Chondrocyte (in vitro differentiated cells): ENCODE data around the gene SEC16A. TPM values are rescaled to one million over a fixed set of nuclear protein-coding genes. Genes with fewer than 3 reads are reported as not detected.

Experiments
- microRNA-seq: library from miRNA; unstranded; fragments of <30 nt; microRNA quantifications from one replicate; pipeline ENCODE4 v1.2.0, GENCODE V29; 2020; ENCODE audit warnings: borderline number of aligned reads
- total RNA-seq: library from RNA; stranded (reverse); gene quantifications from 3 replicates; pipeline ENCODE4 v1.2.1, GENCODE V29; 2021

Gene SEC16A
- total RNA-seq, 1 donor from 2014 or later: 91.7 TPM

Small RNA genes within 50 kb of the gene (microRNA-seq; reads per million reads assigned to microRNA genes)
- gene MIR4673: not detected

Other genes with a start within 250 kb of the SEC16A start
- 14.3 to 17.1 TPM (median 15.3 TPM) in 3 replicates for gene QSOX2, start 237.2 kb downstream of the SEC16A start, total RNA-seq
- gene CCDC187, start 178.9 kb downstream of the SEC16A start, total RNA-seq: not detected in 3 replicates
- gene GPSM1, start 155.5 kb downstream of the SEC16A start, total RNA-seq: 25.3 to 43.5 TPM (median 40.0 TPM) in 3 replicates
- gene DNLZ, start 119.3 kb downstream of the SEC16A start, total RNA-seq: 16.4 to 19.9 TPM (median 17.7 TPM) in 3 replicates
- 0.22 to 2.4 TPM (median 1.9 TPM) in 3 replicates for gene CARD9, start 109.4 kb downstream of the SEC16A start, total RNA-seq
- gene SNAPC4, start 82.9 kb downstream of the SEC16A start, total RNA-seq: 7.6 to 8.4 TPM (median 7.9 TPM) in 3 replicates
- 49.6 to 52.9 TPM (median 52.5 TPM) in 3 replicates for gene ENTR1, start 72.4 kb downstream of the SEC16A start, total RNA-seq
- gene PMPCA, start 72.4 kb downstream of the SEC16A start, total RNA-seq: 42.5 to 64.8 TPM (median 43.9 TPM) in 3 replicates
- gene INPP5E, start 43.2 kb downstream of the SEC16A start, total RNA-seq: 12.9 to 14.1 TPM (median 13.2 TPM) in 3 replicates
- gene NOTCH1, start 63.0 kb upstream of the SEC16A start, total RNA-seq: 11.6 to 28.7 TPM (median 27.5 TPM) in 3 replicates
- gene EGFL7, start 179.9 kb upstream of the SEC16A start, total RNA-seq: 5.4 to 7.8 TPM (median 7.0 TPM) in 3 replicates
- 23.4 to 39.8 TPM (median 39.1 TPM) in 3 replicates for gene AGPAT2, start 204.4 kb upstream of the SEC16A start, total RNA-seq
- gene DIPK1B, start 229.5 kb upstream of the SEC16A start, total RNA-seq: 8.2 to 9.2 TPM (median 8.5 TPM) in 3 replicates